ENCODE measurements around the gene GPI. TPM values are rescaled to one million over a fixed set of nuclear protein-coding genes. Genes with fewer than 3 reads are reported as not detected.

Gene GPI
- total RNA-seq, 2 donors from 2014 or later: 181 to 183 TPM

GRCh38 chr19:34345947-34346351 is 19.0 kb upstream of the GPI start:
- H3K4me1 ChIP-seq (ENCODE audit: control insufficient read depth, insufficient read depth, low read length): no peaks in the 10 kb centered on the region
- peaks cover 2% of the 10 kb centered on the region for H3K9me3 Mint-ChIP-seq
- peaks cover 68% of the 10 kb centered on the region for H3K36me3 ChIP-seq (ENCODE audit: control insufficient read depth, insufficient read depth, low read length)
- H3K27ac Mint-ChIP-seq: no peak overlapping the region
- peak; percentile 92 for TF ChIP-seq CTCF (conservative IDR thresholded peaks at IDR 0.05)
- H3K4me1 Mint-ChIP-seq: no peaks in the 10 kb centered on the region
- no peaks in the 10 kb centered on the region for H3K27me3 ChIP-seq (ENCODE audit: control insufficient read depth, insufficient read depth, low read length, poor library complexity, severe bottlenecking)
- WGBS, 2 experiments (ENCODE audit: insufficient coverage in 1 of 2, insufficient read length in 1 of 2): 53 to 55% methylated on average over 6 to 7 of the region's 7 CpGs
- no peak overlapping the region for H3K9ac ChIP-seq (ENCODE audit: extremely low read depth, low read length, poor library complexity, severe bottlenecking)
- no peaks in the 10 kb centered on the region for H3K27me3 Mint-ChIP-seq (ENCODE audit: insufficient read depth)
- H3K9me3 ChIP-seq (ENCODE audit: control insufficient read depth, low read length): peaks cover 5% of the 10 kb centered on the region
- H3K4me3 Mint-ChIP-seq: no peak overlapping the region
- peak; percentile 93 for DNase-seq
- no peak overlapping the region for H3K4me3 ChIP-seq (ENCODE audit: low read length)
- no peak overlapping the region for H3K27ac ChIP-seq (ENCODE audit: low read depth, low read length)
- peaks cover 63% of the 10 kb centered on the region for H3K36me3 Mint-ChIP-seq (ENCODE audit: low read depth)

GRCh38 chr19:34347561-34348165 is 17.3 kb upstream of the GPI start:
- WGBS, 2 experiments (ENCODE audit: insufficient coverage in 1 of 2, insufficient read length in 1 of 2): 94 to 98% methylated on average over 17 to 19 of the region's 19 CpGs
- Histone ChIP-seq H3K4me3 (ENCODE audit: low read length) (no peak overlapping the region), H3K27ac (ENCODE audit: low read depth, low read length) (no peak overlapping the region), H3K4me1 (ENCODE audit: control insufficient read depth, insufficient read depth, low read length) (no peaks in the 10 kb centered on the region), H3K27me3 (ENCODE audit: control insufficient read depth, insufficient read depth, low read length, poor library complexity, severe bottlenecking) (no peaks in the 10 kb centered on the region), H3K9ac (ENCODE audit: extremely low read depth, low read length, poor library complexity, severe bottlenecking) (no peak overlapping the region), H3K36me3 (ENCODE audit: control insufficient read depth, insufficient read depth, low read length) (peaks cover 61% of the 10 kb centered on the region), H3K9me3 (ENCODE audit: control insufficient read depth, low read length) (peaks cover 5% of the 10 kb centered on the region)
- Mint-ChIP-seq H3K27me3 (ENCODE audit: insufficient read depth) (no peaks in the 10 kb centered on the region), H3K4me1 (no peaks in the 10 kb centered on the region), H3K27ac (no peak overlapping the region), H3K4me3 (no peak overlapping the region), H3K36me3 (ENCODE audit: low read depth) (peaks cover 56% of the 10 kb centered on the region), H3K9me3 (peaks cover 2% of the 10 kb centered on the region)
- DNase-seq: no peak
- TF ChIP-seq CTCF (conservative IDR thresholded peaks at IDR 0.05): no peak

GRCh38 chr19:34348899-34349487 is 16.0 kb upstream of the GPI start:
- no peaks in the 10 kb centered on the region for H3K4me1 ChIP-seq (ENCODE audit: control insufficient read depth, insufficient read depth, low read length)
- H3K27ac ChIP-seq (ENCODE audit: low read depth, low read length): no peak overlapping the region
- no peak overlapping the region for H3K9ac ChIP-seq (ENCODE audit: extremely low read depth, low read length, poor library complexity, severe bottlenecking)
- H3K9me3 ChIP-seq (ENCODE audit: control insufficient read depth, low read length): peaks cover 5% of the 10 kb centered on the region
- 94% methylated on average over 11 of the region's 11 CpGs; no CpG with 5 or more reads in 1 of the 2 experiments for WGBS, 2 experiments (ENCODE audit: insufficient coverage in 1 of 2, insufficient read length in 1 of 2)
- H3K4me3 ChIP-seq (ENCODE audit: low read length): no peak overlapping the region
- no peak overlapping the region for H3K27ac Mint-ChIP-seq
- no peaks in the 10 kb centered on the region for H3K27me3 ChIP-seq (ENCODE audit: control insufficient read depth, insufficient read depth, low read length, poor library complexity, severe bottlenecking)
- DNase-seq: no peak
- H3K9me3 Mint-ChIP-seq: peaks cover 2% of the 10 kb centered on the region
- H3K4me1 Mint-ChIP-seq: no peaks in the 10 kb centered on the region
- peaks cover 62% of the 10 kb centered on the region for H3K36me3 ChIP-seq (ENCODE audit: control insufficient read depth, insufficient read depth, low read length)
- H3K36me3 Mint-ChIP-seq (ENCODE audit: low read depth): peaks cover 54% of the 10 kb centered on the region
- no peak for TF ChIP-seq CTCF (conservative IDR thresholded peaks at IDR 0.05)
- no peaks in the 10 kb centered on the region for H3K27me3 Mint-ChIP-seq (ENCODE audit: insufficient read depth)
- no peak overlapping the region for H3K4me3 Mint-ChIP-seq

All from endodermal cell (in vitro differentiated cells).